ENCODE results near the gene SLU7. TPM values are rescaled to one million over a fixed set of nuclear protein-coding genes. Genes with fewer than 3 reads are reported as not detected.

Gene SLU7
- total RNA-seq, 2 donors from 2014 or later = 31.5 to 48.8 TPM

DNA sequence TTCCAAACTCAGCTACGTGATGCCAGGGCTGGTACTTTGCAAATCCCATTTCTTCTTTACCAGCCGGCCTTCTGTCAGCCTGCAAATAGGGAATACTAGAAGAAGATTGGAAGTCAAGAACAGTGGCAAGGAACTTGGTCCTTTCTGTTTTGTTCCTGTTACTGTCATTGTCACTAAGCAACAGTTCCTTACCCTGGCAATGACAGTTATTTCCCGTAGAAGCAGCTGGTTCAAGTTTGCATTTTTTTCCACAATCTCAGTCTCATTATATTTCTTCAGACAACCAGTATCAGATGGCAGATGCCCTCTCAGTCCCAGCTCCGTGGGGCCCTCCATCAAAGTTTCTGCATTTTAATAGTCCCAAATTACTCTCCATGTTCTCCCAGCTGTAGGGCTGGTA, 39.4 kb downstream of the SLU7 start:
- Histone ChIP-seq H3K36me3 (no peaks in the 10 kb centered on the region), H3K4me1 (no peaks in the 10 kb centered on the region), H3K27me3 (no peaks in the 10 kb centered on the region), H3K4me3 (no peak overlapping the region), H3K9ac (ENCODE audit: low read depth in 2 of 2, low read length in 2 of 2) (no peak overlapping the region), H3K9me3 (no peaks in the 10 kb centered on the region), H3K27ac (no peak overlapping the region)
- no peak for DNase-seq
- no peak for TF ChIP-seq CTCF (IDR thresholded peaks at IDR 0.05)
- intact Hi-C loops (cut with DNase I) = no loop called here

DNA sequence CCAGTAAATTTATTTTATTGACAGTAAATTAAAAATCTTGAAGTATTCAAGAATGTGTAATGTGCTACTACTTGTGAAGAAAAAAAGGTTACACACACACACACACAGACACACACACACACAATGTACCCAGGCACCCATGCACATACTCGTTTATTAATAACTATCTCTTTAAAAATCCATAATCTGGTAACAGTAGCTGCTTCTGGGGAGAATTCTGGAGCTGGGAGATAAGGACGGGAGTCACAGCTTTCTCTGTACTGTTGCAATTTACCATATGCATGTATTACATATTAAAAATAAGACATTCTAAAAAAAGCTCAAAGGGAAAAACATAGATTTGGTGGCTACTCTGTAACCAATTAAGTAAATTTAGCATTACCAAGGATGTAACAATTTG, 40.6 kb downstream of the SLU7 start:
- intact Hi-C loops (cut with DNase I) = no loop called here
- H3K9ac ChIP-seq (ENCODE audit: low read depth in 2 of 2, low read length in 2 of 2) = no peak overlapping the region
- no peak overlapping the region for H3K27ac ChIP-seq
- no peaks in the 10 kb centered on the region for H3K36me3 ChIP-seq
- no peak overlapping the region for H3K4me3 ChIP-seq
- H3K9me3 ChIP-seq = no peaks in the 10 kb centered on the region
- H3K4me1 ChIP-seq = no peaks in the 10 kb centered on the region
- no peak for TF ChIP-seq CTCF (IDR thresholded peaks at IDR 0.05)
- no peak for DNase-seq
- no peaks in the 10 kb centered on the region for H3K27me3 ChIP-seq

DNA sequence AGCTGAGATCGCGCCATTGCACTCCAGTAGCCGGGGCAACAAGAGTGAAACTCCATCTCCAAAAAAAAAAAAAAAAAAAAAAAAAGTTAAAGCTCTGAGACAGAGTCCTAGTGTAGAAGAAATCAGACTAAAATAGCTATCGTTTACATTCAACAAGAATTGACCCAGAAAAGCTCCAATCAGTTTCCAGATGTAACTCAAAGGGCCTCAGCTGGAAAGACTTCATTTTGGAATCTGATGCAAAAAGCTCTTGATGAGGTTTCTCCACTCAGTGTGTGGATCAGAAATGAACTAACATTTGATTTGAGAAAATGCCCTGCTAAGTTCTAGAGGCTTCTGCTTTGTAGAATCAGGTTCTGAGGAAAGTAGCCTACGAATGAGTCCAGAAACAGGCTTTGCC, 41.2 kb downstream of the SLU7 start:
- Histone ChIP-seq H3K9me3 (no peaks in the 10 kb centered on the region), H3K9ac (ENCODE audit: low read depth in 2 of 2, low read length in 2 of 2) (no peak overlapping the region), H3K27ac (no peak overlapping the region), H3K4me3 (no peak overlapping the region), H3K4me1 (no peaks in the 10 kb centered on the region), H3K36me3 (no peaks in the 10 kb centered on the region), H3K27me3 (no peaks in the 10 kb centered on the region)
- intact Hi-C loops (cut with DNase I) = no loop called here
- DNase-seq = no peak
- TF ChIP-seq CTCF (IDR thresholded peaks at IDR 0.05) = no peak

GRCh38 chr5:160376416-160376815, 42.5 kb downstream of the SLU7 start:
- intact Hi-C loops (cut with DNase I) = no loop called here
- DNase-seq = no peak
- TF ChIP-seq CTCF (IDR thresholded peaks at IDR 0.05) = no peak
- no peaks in the 10 kb centered on the region for H3K9me3 ChIP-seq
- no peak overlapping the region for H3K27ac ChIP-seq
- H3K9ac ChIP-seq (ENCODE audit: low read depth in 2 of 2, low read length in 2 of 2) = no peak overlapping the region
- no peaks in the 10 kb centered on the region for H3K4me1 ChIP-seq
- no peaks in the 10 kb centered on the region for H3K36me3 ChIP-seq
- H3K27me3 ChIP-seq = no peaks in the 10 kb centered on the region
- no peak overlapping the region for H3K4me3 ChIP-seq

DNA sequence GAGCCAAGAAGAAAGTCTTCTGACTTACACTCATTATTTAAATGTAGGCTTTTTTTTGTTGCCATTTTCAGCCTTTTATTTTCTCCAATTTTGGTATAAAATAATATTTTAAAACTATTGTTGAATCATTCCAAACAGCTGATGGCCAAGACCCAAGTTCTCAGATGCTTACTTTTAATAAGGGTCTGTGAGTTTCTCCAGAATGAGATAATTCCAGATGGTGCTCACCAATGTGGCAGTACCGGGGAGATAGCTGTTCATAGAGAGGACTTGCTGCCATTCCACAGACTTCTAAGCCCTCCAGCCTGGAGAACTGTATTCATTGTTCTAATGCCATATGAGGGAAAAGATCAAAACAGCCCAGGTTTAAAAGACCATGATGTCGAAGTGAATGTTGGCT, 43.2 kb downstream of the SLU7 start:
- TF ChIP-seq CTCF (IDR thresholded peaks at IDR 0.05) = no peak
- Histone ChIP-seq H3K9me3 (no peaks in the 10 kb centered on the region), H3K27ac (no peak overlapping the region), H3K36me3 (no peaks in the 10 kb centered on the region), H3K27me3 (no peaks in the 10 kb centered on the region), H3K9ac (ENCODE audit: low read depth in 2 of 2, low read length in 2 of 2) (no peak overlapping the region), H3K4me3 (no peak overlapping the region), H3K4me1 (no peaks in the 10 kb centered on the region)
- intact Hi-C loops (cut with DNase I) = no loop called here
- no peak for DNase-seq

DNA sequence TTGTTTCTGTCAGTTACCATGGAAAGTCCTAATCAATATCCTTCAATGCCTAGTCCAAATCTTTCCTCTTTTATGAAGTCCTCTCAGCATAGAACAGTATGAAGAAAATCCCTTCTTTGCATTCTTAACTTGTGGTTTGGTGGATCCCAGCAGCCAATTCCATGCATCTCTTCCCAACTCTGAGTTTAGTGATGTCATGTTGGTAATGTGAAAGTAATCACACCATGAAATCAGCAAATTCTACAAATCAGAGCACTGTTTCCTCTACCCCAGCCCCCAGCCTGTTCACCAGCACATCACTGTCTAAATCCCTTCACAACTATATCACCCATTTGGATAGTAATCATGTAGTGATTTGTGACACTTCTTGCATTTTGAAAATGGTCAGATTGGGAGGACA, 43.7 kb downstream of the SLU7 start:
- no peak for DNase-seq
- Histone ChIP-seq H3K27me3 (no peaks in the 10 kb centered on the region), H3K9ac (ENCODE audit: low read depth in 2 of 2, low read length in 2 of 2) (no peak overlapping the region), H3K27ac (no peak overlapping the region), H3K4me1 (no peaks in the 10 kb centered on the region), H3K9me3 (no peaks in the 10 kb centered on the region), H3K4me3 (no peak overlapping the region), H3K36me3 (no peaks in the 10 kb centered on the region)
- intact Hi-C loops (cut with DNase I) = no loop called here
- no peak for TF ChIP-seq CTCF (IDR thresholded peaks at IDR 0.05)
